ENCODE measurements around the gene WDR75.

DNA sequence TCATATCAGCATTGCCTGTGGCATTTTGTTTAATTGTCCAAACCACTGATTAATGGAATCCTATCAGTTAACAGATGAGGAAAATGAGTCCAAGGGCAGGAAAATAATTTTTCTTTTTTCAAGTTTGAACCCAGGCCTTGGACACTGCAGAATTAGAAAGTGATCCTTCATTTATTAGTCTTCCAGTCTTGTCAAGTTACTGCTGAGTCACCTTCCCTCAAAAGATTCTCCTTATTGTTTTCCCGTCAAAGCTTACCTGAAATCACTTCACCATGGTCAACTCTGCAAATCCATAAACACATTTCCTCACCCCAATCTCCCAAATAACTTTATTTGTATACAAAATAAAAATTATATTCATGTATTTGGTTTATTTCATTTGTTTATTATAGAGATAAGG is 57.9 kb downstream of the WDR75 start:
- TF ChIP-seq POLR2AphosphoS5 (IDR thresholded peaks at IDR 0.05; ENCODE audit: borderline replicate concordance, low read depth, low read length) (no peak), EZH2 (IDR thresholded peaks at IDR 0.05) (no peak), FOXP2 (optimal IDR thresholded peaks at IDR 0.05; ENCODE audit: control extremely low read depth, extremely low read length, insufficient read depth) (no peak)

Measured in SK-N-MC (cell line).